HG03575 (cell line): ENCODE data around the gene COG2.

Experiments
- ATAC-seq: cut with Tn5 transposase; IDR thresholded peaks from one replicate; pipeline ENCODE4 v1.9.1; 2021; ENCODE audit not compliant: unreplicated experiment, insufficient number of reproducible peaks, low FRiP score; ENCODE audit errors: extremely low read depth

The COG2 gene

GRCh38 chr1:230621324-230622030 lies 20.8 kb upstream of the COG2 start:
- ATAC-seq = no peak

DNA sequence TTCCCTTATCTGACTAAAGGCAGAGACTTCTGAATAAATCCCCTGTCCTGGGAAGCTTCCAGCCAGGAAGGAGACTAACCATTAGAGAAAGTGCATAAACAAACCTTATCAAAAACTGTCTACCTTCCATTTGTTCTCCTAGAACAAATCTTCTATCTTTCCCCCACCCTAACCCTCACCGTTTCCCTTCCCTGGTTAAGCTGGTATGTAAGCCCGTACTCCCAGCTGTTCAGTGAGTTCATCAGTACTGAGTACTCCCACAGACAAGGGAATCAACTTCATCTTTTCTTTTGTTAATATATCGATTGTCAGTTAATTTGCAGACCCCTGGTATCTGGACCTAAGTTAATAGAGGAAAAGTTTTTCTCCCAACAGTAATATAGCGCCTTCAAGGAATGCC lies 20.1 kb upstream of the COG2 start:
- ATAC-seq = no peak

DNA sequence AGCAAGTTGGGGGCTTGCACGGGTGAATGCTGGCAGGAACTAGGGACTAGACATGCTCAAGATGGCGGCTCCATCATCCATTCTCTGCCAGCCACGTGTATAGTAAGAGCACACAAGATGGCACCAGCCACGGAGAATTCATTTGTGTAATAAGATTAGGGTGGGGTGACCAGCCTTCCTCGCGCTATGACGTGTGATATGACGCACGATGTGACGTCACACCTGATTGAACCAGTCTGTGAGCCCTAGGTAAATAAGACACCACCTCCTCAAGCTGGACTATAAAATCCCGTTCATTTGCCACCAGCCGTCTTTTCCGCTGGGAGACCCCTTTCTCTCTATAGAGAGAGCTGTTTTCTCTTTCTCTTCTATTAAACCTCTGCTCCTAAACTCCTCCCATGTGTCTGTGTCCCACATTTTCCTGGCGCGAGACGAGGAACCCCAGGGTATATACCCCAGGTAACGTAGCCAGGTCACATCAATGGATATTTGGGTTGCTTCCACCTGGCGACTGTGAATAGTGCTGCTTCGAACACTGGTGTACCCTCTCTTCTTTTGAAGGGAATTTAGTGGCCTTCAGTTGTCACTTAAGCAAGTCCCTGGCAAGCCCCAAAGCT lies 18.1 kb upstream of the COG2 start:
- no peak for ATAC-seq

GRCh38 chr1:230626232-230626631 lies 16.0 kb upstream of the COG2 start:
- ATAC-seq = no peak

DNA sequence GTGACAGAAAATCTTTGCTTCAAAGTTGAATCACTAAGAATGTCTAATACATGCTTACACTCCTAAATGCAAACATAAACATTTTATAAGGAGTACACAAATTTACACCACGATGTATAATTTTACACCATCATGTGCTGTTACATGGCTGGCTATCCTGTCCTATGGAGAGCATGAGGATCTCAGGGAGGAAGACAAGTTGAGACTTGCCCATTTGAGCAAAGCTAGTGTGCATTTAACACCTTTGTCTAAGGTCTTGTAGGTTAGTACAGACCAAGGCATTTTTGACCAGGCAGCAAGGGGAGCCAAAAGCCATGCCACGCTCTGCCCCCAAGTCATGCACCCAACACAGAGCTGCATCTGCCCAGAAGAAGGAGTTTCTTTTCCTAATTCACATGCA lies 14.5 kb upstream of the COG2 start:
- ATAC-seq = no peak

DNA sequence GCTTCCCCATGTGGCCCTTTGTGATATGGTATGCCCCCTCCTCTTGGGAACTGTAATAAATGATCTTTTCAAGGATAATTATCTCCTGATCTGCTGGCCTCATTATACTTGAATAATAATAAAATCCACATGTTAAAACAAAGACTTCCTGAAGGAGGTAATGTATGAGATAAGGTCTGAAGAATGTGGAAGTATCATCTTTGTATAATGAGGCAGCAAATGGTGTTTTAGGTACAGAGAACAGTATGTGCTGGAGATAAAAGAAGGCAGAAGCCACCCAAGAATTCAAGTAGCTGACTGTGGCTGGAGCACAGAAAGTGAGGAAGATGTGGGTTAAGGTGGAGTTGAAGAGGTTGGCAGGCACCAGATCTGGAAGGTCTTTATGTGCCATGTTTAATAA lies 12.8 kb upstream of the COG2 start:
- ATAC-seq = no peak

DNA sequence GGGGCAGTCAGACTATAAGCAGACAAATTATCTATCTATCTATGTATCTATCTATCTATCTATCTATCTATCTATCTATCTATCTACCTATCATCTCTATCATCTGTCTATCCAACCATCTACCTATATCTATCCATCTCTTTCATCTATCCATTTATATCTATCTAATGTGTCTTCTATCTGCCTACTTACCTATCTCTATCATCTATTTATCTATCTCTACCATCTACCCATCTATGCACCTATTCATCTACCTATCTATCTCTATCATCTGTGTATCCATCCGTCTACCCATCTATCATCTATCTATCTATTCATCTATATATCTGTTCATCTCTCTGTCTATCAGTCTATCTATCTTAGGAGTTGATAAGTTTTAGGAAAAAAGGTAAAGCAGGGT lies 10.8 kb upstream of the COG2 start:
- ATAC-seq = no peak

GRCh38 chr1:230632273-230632873 lies 9.9 kb upstream of the COG2 start:
- ATAC-seq = no peak

DNA sequence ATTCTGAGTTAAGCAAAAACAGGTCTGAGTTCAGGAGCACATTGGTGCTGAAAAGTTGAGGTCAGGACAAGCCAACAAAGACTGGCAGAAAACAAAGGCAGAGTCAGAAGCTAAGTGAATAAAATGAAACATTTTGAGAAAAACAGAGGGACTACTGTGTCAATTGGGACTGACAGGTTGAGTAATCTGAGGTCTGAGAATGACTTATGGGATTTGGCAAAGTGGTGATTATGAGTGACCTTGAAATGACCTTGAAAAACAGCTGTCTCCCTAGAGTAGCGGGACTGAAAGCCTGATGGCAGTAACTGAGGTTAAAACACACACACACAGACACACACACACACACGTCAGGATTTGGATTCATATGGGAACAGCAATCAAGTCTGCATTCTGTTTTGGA lies 8.8 kb upstream of the COG2 start:
- ATAC-seq = no peak

DNA sequence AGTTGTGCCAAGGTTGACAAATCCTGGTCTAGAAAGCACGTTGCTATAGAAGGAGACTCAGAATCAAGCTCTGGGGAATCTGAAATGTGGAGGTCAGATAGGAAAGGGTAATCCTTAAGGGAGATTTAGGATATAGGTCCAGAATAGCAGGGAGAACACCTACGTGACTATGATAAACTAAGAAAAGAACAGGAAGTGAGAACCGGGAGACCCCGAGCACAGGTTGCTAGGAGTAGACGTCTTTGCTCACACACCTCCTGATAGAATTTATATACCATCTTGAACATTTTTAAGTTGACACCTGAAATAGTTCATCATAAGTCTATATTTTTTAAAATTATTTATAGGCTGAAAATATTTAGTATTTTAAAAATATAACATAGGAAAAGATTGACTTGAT lies 7.9 kb upstream of the COG2 start:
- no peak for ATAC-seq

DNA sequence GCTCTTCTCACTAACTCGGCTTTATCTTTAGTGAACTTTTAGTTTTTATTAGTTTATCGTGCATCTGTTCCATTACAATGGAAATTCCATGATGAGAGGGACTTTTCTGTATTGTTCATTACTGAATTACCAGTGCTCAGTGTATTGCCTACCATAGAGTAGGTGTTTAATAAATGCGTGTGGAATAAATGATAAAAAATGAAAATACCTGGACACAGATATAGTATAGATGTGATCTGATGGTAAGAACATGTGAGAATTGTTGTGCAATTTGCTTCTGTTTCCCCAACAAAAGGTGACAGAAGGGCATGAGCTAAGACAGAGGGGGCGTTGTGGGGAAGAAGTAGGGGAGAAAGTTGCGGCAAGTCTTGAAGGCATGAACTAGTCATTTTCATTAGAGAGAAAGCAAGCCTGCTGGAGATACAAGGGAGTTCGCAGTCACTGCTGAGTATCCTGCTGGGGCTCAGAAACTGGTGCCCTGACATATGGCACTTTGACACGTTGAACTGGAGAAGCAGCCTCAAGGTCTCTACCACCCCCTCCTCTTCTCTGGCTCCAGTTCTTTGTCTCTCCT lies 5.6 kb upstream of the COG2 start:
- no peak for ATAC-seq

DNA sequence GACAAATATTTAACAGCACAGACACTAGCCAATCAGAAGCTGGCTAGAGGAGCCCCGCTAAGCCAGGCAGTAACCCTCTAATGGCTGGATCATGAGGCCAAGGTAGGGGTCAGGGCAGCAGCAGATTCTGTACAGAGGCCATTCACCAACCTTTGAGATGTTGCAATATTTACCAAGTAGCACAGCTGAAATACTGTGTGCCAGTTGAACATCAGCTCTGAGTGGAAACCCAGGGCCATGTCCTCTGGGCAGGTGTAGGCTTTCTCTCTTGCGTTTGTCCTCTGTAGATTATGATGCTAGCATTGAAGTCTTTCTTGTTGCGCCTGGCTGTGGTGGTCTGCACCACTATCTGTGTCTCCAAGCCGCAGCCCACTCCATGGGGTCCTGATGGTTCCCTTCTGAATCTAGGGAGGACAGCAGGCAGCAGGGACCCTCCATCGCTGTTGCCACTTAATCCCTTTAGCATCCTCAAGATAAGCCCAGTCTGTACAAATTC lies 2.5 kb upstream of the COG2 start:
- ATAC-seq = no peak

- no peak for ATAC-seq
Measured at GRCh38 chr1:230641346-230641745, 935 bp upstream of the COG2 start.

DNA sequence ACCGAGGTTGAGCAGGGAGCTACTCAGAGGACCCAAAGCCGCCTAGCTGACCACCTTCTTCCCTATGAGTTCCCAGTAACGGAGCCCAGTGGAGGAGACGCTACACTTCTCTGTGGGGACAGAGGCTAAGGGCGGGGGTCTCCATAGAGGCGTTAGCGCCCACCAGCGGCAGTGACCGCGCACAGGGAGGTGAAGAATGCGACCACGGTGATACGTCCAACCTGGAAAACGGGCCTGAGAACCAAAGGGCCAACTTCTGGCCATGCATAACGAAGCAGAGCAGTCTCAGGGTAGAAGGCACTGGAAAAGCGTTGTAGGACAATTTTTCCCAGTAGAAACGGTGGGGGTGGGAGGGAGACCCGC lies 400 bp upstream of the COG2 start:
- ATAC-seq = no peak

GRCh38 chr1:230643908-230644307 lies 1.6 kb downstream of the COG2 start:
- ATAC-seq = no peak

DNA sequence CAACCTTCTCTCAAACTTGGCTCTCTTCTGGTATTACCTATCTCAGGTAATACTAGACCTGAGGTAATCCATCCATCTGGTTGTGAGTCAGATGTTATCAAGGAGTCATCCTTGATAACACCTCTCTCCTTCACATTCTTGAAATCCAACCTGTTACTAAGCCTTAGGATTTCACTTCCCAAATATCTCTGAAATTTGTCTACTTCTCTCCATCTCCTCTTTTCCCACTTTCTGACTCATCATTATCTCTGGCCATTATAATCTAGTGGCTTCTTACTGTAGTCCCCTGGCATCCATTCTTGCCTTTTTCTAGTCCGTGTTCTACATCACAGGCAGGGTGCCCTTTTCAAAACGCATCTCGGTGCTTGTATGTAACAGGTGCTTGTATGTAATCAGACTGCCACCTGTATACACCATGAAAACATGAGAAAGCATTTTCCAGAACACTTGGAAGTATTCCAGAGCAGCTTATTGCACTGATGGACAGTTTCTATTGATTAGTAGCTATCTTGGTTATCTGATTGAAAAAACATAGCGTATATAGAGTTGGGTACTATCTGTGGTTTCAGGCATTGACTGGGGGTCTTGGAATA lies 4.5 kb downstream of the COG2 start:
- ATAC-seq = no peak

GRCh38 chr1:230647321-230647720 lies 5.0 kb downstream of the COG2 start:
- no peak for ATAC-seq

GRCh38 chr1:230648114-230648513 lies 5.8 kb downstream of the COG2 start:
- no peak for ATAC-seq

DNA sequence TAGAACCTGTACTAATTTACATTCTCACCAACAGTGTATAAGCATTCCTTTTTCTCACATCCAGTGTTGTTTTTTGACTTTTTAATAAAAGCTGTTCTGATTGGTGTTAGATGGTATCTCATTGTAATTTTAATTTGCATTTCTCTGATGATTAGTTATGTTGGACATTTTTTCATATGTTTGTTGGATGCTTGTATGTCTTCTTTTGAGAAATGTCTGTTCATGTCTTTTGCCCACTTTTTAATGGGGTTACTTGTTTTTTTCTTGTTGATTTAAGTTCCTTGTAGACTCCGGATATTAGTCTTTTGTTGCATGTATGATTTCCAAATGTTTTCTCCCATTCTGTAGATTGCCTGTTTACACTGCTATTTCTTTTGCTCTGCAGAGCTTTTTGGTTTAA lies 8.0 kb downstream of the COG2 start:
- no peak for ATAC-seq

- no peak for ATAC-seq
Measured at GRCh38 chr1:230651235-230651634, 9.0 kb downstream of the COG2 start.
